Cerebellar cortex (tissue), 1 donor: ENCODE data around the gene PASK.
A peak's percentile ranks its signal among the peaks of the same experiment; 100 is the strongest.
"Not testable (repeated sequence)": the region's sequence is repeated elsewhere in the genome, so short reads cannot be mapped to it uniquely, and the experiment has no call there.

Source experiments
- DNase-seq: peaks from one replicate; pipeline ENCODE4 v3.0.0-alpha.2; 2015; ENCODE audit warnings: low spot score

PASK gene

GRCh38 chr2:241105641-241106040 is 43.6 kb downstream of the PASK start:
- DNase-seq = no peak

- DNase-seq = not testable (repeated sequence)
These were observed 44.7 kb downstream of the PASK start for GRCh38 chr2:241104611-241105010.

GRCh38 chr2:241103176-241103595 is 46.1 kb downstream of the PASK start:
- no peak for DNase-seq

GRCh38 chr2:241102239-241102803 is 47.0 kb downstream of the PASK start, which contains the start of gene MTERF4:
MTERF4 (minus strand) TSS chr2:241102287; CDS start chr2:241102273, 14 bp downstream.
- peak; percentile 87 for DNase-seq

GRCh38 chr2:241099246-241099645 is 50.0 kb downstream of the PASK start:
- DNase-seq = no peak

- no peak for DNase-seq
These were observed 52.3 kb downstream of the PASK start for GRCh38 chr2:241096979-241097378.

- no peak for DNase-seq
These were observed 53.5 kb downstream of the PASK start for GRCh38 chr2:241095594-241096290.

- DNase-seq = no peak
These were observed 54.3 kb downstream of the PASK start for GRCh38 chr2:241094924-241095420.

- DNase-seq = no peak
These were observed 55.1 kb downstream of the PASK start for GRCh38 chr2:241094172-241094571.

- not testable (repeated sequence) for DNase-seq
These were observed 56.0 kb downstream of the PASK start for GRCh38 chr2:241093133-241093781.

GRCh38 chr2:241092677-241093076 is 56.6 kb downstream of the PASK start:
- no peak for DNase-seq

GRCh38 chr2:241091734-241092445 is 57.4 kb downstream of the PASK start:
- no peak for DNase-seq

GRCh38 chr2:241091201-241091600 is 58.1 kb downstream of the PASK start:
- no peak for DNase-seq

GRCh38 chr2:241088791-241089732 is 60.2 kb downstream of the PASK start:
- no peak for DNase-seq

GRCh38 chr2:241088376-241088775 is 60.9 kb downstream of the PASK start:
- no peak for DNase-seq

GRCh38 chr2:241087420-241088268 is 61.6 kb downstream of the PASK start:
- no peak for DNase-seq

GRCh38 chr2:241084856-241085444 is 64.3 kb downstream of the PASK start:
- no peak for DNase-seq

- DNase-seq = no peak
These were observed 66.2 kb downstream of the PASK start for GRCh38 chr2:241083091-241083415.

- DNase-seq = peak; percentile 91
These were observed 66.8 kb downstream of the PASK start for GRCh38 chr2:241082341-241083090.
